G401.6 (cell line): ENCODE measurements around the gene PEPD.

Source experiments
- FAIRE-seq: peaks from 2 replicates; lab custom pipeline; 2012; peaks lifted over from hg19 to GRCh38; lab: Jason Lieb, UNC

The PEPD gene

GRCh38 chr19:33381101-33381500 is 140.5 kb downstream of the PEPD start:
- FAIRE-seq, result no peak

- no peak for FAIRE-seq
Observed at GRCh38 chr19:33379151-33379829, 142.3 kb downstream of the PEPD start.

GRCh38 chr19:33377586-33378475 is 143.8 kb downstream of the PEPD start:
- no peak for FAIRE-seq

GRCh38 chr19:33376941-33377557 is 144.5 kb downstream of the PEPD start:
- no peak for FAIRE-seq

GRCh38 chr19:33376423-33376822 is 145.2 kb downstream of the PEPD start:
- no peak for FAIRE-seq

GRCh38 chr19:33375837-33376159 is 145.8 kb downstream of the PEPD start:
- FAIRE-seq, result no peak

- no peak for FAIRE-seq
Observed at GRCh38 chr19:33375156-33375836, 146.3 kb downstream of the PEPD start.

GRCh38 chr19:33374236-33374714 is 147.3 kb downstream of the PEPD start:
- no peak for FAIRE-seq

GRCh38 chr19:33373453-33374235 is 147.9 kb downstream of the PEPD start, which contains the start of gene CEBPG:
CEBPG (plus strand) TSS chr19:33373709; CDS start chr19:33379240, 5,531 bp downstream.
- FAIRE-seq, result no peak

GRCh38 chr19:33370783-33371182 is 150.8 kb downstream of the PEPD start:
- FAIRE-seq, result no peak

GRCh38 chr19:33368074-33368864 is 153.3 kb downstream of the PEPD start:
- FAIRE-seq, result no peak

GRCh38 chr19:33366897-33367296 is 154.7 kb downstream of the PEPD start:
- no peak for FAIRE-seq

- no peak for FAIRE-seq
Observed at GRCh38 chr19:33366127-33366526, 155.5 kb downstream of the PEPD start.

GRCh38 chr19:33365691-33366090 is 155.9 kb downstream of the PEPD start:
- no peak for FAIRE-seq

- FAIRE-seq, result no peak
Observed at GRCh38 chr19:33363476-33363875, 158.1 kb downstream of the PEPD start.

GRCh38 chr19:33362508-33363228 is 158.9 kb downstream of the PEPD start:
- FAIRE-seq, result no peak

GRCh38 chr19:33359581-33359980 is 162.0 kb downstream of the PEPD start:
- no peak for FAIRE-seq

- no peak for FAIRE-seq
Observed at GRCh38 chr19:33358408-33358807, 163.2 kb downstream of the PEPD start.

- no peak for FAIRE-seq
Observed at GRCh38 chr19:33357556-33357955, 164.0 kb downstream of the PEPD start.

- no peak for FAIRE-seq
Observed at GRCh38 chr19:33355535-33355934, 166.1 kb downstream of the PEPD start.
